ENCODE results near the gene CCDC51. TPM values are rescaled to one million over a fixed set of nuclear protein-coding genes. Genes with fewer than 3 reads are reported as not detected.

Gene CCDC51
- total and polyA plus RNA-seq, 9 of the 15 experiments (the other 6 are each of a cell fraction or from before 2014, with no cell fraction given): 6.5 to 18.6 (median 15.7) TPM

DNA sequence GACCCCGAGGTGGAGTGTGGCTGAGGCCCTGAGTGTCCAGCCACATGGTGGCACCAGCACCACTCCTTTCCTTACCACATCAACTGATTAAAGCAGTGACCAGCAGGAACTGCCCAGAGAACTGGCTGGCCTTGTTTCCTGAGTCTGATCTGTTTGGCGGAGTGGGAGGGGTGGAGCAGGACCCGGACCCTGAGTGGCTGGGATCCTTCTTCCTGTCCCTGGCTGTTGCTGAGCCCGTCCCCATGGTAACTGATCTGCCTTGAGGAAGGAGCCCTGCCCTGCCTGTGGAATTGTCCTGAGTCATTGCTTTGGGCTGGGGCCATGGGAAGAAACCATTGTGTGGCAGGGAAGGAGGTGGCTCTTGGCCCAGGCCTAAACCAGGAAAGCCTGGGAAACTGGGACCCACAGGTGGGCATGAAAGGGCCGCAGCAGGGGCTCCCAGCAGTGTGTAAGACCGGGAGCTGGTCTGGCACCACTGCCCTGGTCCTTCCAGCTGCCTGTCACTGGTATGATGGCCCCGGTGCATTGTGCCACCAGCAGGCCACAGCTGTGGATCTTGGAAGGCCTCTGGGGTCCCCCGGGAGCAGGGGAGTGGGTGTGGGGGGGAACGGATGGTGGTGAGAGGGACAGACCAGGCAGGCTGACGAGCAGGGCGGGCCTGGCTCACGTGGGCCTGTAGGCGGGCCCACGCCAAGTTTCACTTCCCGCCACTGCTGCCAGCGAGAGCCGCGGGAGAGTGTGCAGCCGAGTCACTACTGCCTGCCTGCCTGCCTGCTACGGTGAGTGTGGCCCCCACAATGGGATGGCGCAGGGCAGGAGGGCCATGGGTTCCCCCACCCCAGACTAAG is 25.8 kb upstream of the CCDC51 start (continued):
- TF ChIP-seq NR2C1 (IDR thresholded peaks at IDR 0.05): no peak
- TF ChIP-seq NR2C1 (tag; IDR thresholded peaks at IDR 0.05): no peak; the same call in 1 of the 2 replicates
- no peak for TF ChIP-seq TAL1 (IDR thresholded peaks at IDR 0.05)
- peak; percentile 55; the same call in 1 of the 2 replicates for TF ChIP-seq GABPA (tag; conservative IDR thresholded peaks at IDR 0.05; ENCODE audit: low read depth)
- TF ChIP-seq, protein P1, sequence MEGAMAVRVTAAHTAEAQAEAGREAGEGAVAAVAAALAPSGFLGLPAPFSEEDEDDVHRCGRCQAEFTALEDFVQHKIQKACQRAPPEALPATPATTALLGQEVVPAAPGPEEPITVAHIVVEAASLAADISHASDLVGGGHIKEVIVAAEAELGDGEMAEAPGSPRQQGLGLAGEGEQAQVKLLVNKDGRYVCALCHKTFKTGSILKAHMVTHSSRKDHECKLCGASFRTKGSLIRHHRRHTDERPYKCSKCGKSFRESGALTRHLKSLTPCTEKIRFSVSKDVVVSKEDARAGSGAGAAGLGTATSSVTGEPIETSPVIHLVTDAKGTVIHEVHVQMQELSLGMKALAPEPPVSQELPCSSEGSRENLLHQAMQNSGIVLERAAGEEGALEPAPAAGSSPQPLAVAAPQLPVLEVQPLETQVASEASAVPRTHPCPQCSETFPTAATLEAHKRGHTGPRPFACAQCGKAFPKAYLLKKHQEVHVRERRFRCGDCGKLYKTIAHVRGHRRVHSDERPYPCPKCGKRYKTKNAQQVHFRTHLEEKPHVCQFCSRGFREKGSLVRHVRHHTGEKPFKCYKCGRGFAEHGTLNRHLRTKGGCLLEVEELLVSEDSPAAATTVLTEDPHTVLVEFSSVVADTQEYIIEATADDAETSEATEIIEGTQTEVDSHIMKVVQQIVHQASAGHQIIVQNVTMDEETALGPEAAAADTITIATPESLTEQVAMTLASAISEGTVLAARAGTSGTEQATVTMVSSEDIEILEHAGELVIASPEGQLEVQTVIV (CRISPR knock-in tag; IDR thresholded peaks at IDR 0.05; ENCODE audit: borderline replicate concordance): no peak
- TF ChIP-seq SRSF7 (optimal IDR thresholded peaks at IDR 0.05; ENCODE audit: low read depth, low read length): no peak
- TF ChIP-seq DDX20 (tag; IDR thresholded peaks at IDR 0.05; ENCODE audit: low read depth): no peak
- no peak for TF ChIP-seq PHB (CRISPR knock-in tag; IDR thresholded peaks at IDR 0.05)
- no peak for TF ChIP-seq TFAM (CRISPR knock-in tag; conservative IDR thresholded peaks at IDR 0.05)
- TF ChIP-seq ZNF239 (CRISPR knock-in tag; IDR thresholded peaks at IDR 0.05): no peak
- TF ChIP-seq, protein P2, sequence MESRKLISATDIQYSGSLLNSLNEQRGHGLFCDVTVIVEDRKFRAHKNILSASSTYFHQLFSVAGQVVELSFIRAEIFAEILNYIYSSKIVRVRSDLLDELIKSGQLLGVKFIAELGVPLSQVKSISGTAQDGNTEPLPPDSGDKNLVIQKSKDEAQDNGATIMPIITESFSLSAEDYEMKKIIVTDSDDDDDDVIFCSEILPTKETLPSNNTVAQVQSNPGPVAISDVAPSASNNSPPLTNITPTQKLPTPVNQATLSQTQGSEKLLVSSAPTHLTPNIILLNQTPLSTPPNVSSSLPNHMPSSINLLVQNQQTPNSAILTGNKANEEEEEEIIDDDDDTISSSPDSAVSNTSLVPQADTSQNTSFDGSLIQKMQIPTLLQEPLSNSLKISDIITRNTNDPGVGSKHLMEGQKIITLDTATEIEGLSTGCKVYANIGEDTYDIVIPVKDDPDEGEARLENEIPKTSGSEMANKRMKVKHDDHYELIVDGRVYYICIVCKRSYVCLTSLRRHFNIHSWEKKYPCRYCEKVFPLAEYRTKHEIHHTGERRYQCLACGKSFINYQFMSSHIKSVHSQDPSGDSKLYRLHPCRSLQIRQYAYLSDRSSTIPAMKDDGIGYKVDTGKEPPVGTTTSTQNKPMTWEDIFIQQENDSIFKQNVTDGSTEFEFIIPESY (CRISPR knock-in tag; IDR thresholded peaks at IDR 0.05): peak; percentile 90
- no peak for TF ChIP-seq TAF9B (IDR thresholded peaks at IDR 0.05; ENCODE audit: partially characterized antibody)
- peak; percentile 84 for TF ChIP-seq ZNF134 (CRISPR knock-in tag; conservative IDR thresholded peaks at IDR 0.05)
- no peak for TF ChIP-seq ZC3H11A (IDR thresholded peaks at IDR 0.05; ENCODE audit: low read depth, low read length)
- TF ChIP-seq, protein P3, sequence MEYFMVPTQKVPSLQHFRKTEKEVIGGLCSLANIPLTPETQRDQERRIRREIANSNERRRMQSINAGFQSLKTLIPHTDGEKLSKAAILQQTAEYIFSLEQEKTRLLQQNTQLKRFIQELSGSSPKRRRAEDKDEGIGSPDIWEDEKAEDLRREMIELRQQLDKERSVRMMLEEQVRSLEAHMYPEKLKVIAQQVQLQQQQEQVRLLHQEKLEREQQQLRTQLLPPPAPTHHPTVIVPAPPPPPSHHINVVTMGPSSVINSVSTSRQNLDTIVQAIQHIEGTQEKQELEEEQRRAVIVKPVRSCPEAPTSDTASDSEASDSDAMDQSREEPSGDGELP (CRISPR knock-in tag; IDR thresholded peaks at IDR 0.05; ENCODE audit: borderline replicate concordance): peak; percentile 64; the same call in 1 of the 2 replicates
- TF ChIP-seq CBFA2T2 (conservative IDR thresholded peaks at IDR 0.05): no peak
- TF ChIP-seq ATF7 (IDR thresholded peaks at IDR 0.05): peak; percentile 87
- peak in 1 of 3 experiments; percentile 4 for TF ChIP-seq YY1 (IDR thresholded peaks at IDR 0.05; ENCODE audit: borderline replicate concordance in 1 of 3, control insufficient read depth in 1 of 3, extremely low read depth in 1 of 3, insufficient read depth in 3 of 3, insufficient read length in 1 of 3, insufficient replicate concordance in 2 of 3, low read depth in 1 of 3, low read length in 2 of 3)
- peak; percentile 37 for TF ChIP-seq HMGN3 (IDR thresholded peaks at IDR 0.05; ENCODE audit: borderline replicate concordance, extremely low read depth, insufficient read length, low read depth, low read length)
- TF ChIP-seq ZNF175 (CRISPR knock-in tag; IDR thresholded peaks at IDR 0.05; ENCODE audit: low read depth): no peak

Measured in K562 (cell line).